ENCODE data around the gene CHP2.
"Not testable (repeated sequence)": the region's sequence is repeated elsewhere in the genome, so short reads cannot be mapped to it uniquely, and the experiment has no call there.

CHP2 gene

DNA sequence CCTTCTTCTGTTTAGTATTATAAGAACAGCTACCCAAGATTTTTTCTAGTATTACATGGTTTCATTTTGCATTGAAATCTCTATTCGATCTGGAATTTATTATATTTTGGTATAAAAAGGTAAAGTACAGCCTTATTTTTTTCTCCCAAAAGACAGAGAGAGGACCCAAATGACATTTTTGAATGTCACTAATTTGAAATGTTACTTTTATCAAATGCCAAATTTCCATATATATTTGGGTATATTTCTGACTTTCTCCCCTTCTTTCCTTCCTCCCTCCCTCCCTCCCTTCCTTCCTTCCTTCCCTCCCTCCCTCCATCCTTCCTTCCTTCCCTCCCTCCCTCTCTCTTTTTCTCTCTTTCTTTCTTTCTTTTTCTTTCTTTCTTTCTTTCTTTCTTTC lies 6.2 kb upstream of the CHP2 start:
- DNase-seq: no peak

GRCh38 chr16:23751053-23751452 lies 3.8 kb upstream of the CHP2 start:
- not testable (repeated sequence) for DNase-seq

DNA sequence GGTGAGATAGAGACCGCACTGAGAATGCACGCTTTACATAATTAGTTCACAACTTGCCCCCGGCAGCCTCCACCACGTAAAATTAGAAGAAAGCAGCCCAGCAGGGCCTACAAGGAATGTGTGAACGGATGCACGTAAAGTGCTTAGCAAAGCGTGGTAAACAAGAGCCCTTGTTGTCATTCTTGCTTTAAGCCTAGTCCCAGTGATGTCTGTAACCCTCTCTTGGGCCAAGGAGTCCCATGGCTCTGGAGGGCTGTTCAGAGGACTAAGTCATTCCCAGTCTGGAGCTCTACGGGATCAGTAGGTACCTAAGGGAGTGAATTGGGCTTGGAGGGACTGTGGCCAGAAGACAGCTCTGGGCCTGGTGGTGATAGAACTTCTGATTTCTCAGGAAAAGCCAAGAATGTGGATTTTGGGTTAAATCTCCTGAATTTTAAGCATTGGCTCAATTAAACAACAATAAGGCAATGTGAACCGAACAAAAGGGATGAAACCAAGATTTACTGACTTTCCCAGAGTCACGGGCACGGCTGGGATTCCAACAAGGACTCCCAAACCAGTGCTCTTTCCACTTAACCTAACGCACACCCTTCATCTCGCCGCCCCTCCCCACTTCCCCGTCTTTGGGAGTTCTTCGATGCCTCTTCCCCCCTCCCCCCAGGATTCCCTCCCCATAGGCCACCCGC lies 775 bp upstream of the CHP2 start:
- DNase-seq: no peak

- DNase-seq: no peak
Measured at GRCh38 chr16:23755484-23755809, 621 bp downstream of the CHP2 start.

DNA sequence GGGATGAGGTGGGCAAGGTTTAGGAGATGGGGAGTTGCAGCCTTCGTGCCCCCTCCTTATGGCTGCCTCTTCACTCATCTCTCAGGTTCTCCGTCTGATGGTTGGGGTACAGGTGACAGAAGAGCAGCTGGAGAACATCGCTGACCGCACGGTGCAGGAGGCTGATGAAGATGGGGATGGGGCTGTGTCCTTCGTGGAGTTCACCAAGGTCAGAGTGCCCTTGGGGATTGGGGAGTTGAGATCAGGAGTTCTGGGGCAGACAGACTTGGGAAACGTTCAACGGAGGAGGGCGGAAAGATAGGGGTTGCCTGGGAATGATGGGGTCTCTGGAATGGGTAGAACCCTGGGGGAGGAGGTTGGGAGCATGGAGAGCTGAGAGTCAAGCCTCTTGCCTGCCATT lies 2.3 kb downstream of the CHP2 start:
- no peak for DNase-seq

GRCh38 chr16:23757937-23758619 lies 3.3 kb downstream of the CHP2 start:
- no peak for DNase-seq

GRCh38 chr16:23765933-23766332 lies 11.1 kb downstream of the CHP2 start:
- no peak for DNase-seq

DNA sequence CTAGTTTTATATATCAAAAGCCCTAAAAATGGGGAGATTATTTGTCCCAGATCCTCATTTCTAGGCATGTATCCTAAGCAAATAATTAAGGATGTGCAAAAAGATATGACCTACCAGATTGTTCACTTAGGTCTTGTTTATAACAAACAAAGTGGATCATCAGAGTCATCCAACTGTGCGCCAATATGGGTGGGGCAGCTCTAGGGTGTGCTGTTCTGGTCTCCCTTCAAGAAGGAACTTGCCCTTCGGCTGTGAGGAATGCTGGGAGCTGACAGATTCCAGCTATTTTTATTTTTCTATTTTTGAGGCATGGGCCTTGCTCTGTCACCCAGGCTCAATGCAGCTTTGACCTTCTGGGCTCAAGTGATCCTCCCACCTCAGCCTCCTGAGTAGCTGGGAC lies 13.8 kb downstream of the CHP2 start:
- DNase-seq: no peak

GRCh38 chr16:23771027-23771426 lies 16.2 kb downstream of the CHP2 start:
- DNase-seq: no peak

- no peak for DNase-seq
Measured at GRCh38 chr16:23771642-23772041, 16.8 kb downstream of the CHP2 start.

DNA sequence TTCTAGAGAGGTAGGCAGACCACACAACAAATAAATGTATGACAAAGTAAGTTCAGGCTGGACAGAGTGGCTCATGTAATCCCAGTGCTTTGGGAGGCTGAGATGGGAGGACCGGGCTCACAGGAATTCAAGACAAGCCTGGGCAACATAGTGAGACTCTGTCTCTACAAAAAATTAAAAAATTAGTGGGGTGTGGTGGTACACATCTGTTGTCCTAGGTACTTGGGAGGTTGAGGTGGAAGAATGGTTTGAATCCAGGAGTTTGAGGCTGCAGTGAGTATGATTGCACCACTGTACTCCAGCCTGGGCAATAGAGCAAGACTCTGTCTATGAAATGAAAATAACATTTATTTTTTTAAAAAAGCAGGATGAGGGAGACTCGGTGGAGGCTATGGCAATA lies 18.5 kb downstream of the CHP2 start:
- no peak for DNase-seq

DNA sequence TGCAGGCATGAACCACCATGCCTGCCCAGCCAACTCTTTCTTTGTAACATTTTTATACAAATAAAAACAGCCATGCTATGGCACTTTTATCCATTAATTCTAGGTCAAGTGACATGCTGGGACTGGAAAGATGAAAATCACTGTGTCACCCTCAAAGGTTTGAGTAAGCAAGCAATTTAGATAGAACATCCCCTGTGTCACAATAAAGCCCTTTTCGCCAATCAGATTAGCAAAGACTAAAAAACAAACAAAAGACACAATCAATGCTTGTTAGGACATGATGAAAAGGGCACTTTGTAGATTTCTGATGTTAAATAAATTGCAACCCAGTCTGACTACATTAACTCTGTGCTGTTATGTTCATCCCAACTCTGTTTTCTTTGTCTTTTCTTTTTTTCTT lies 26.4 kb downstream of the CHP2 start:
- no peak for DNase-seq

GRCh38 chr16:23784811-23785447 lies 30.1 kb downstream of the CHP2 start:
- no peak for DNase-seq

- no peak for DNase-seq
Measured at GRCh38 chr16:23785842-23786241, 31.0 kb downstream of the CHP2 start.

- no peak for DNase-seq
Measured at GRCh38 chr16:23786964-23787561, 32.2 kb downstream of the CHP2 start.

DNA sequence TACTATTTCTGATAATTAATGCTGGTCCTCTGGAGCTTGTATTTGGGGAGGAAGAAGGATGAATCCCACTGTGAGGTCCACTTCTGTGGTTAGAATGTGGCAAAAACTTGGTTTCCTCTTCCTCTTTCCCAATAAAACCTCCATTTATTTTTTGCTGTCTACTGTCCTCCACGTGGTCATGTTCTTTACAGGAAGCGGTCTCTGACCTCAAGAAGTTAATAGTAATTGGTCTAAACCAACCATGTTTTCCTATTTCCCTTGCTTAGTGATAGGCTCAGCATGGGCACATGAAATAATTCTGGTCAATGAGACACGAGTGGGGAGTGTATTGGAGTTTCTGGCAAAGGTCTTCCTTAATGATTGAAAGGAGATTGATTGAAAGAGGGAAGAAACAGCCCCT lies 33.9 kb downstream of the CHP2 start:
- no peak for DNase-seq

GRCh38 chr16:23795378-23795777 lies 40.6 kb downstream of the CHP2 start:
- no peak for DNase-seq

DNA sequence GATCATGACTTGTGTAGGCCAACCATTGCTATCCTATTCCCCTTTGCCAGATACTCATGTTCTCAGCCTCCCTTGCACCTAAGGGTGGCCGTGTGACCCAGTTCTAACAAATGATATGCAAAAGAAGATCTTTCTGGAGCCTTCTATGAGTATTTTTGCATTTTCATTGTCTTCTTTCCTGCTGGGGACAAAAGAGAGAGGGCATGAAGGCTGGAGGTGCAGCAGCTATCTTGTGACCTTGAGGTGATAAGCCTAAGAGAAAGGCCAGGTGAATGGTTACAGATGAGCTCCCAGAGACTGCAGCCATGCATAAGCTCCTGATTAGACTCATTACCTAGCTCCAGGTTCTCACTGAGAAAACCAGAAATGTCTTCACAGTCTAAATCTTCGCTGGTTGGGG lies 42.1 kb downstream of the CHP2 start:
- no peak for DNase-seq

DNA sequence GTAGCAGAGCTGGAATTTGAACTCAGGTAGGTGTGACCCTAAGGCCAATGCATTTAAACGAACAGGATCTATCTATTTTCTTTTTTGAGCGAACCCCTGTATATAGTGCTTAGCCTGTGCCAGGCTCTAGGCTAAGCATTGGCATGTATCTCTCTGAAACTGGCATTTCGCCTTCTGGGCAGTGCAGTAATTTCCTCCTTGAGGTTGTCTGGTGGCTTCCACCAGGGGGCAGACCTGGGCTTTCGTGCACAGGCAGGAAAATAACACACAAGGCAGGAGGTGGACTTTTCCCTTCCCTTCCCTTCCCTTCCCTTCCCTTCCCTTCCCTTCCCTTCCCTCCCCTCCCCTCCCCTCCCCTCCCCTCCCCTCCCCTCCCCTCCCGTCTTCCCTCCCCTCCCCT lies 46.6 kb downstream of the CHP2 start:
- DNase-seq: peak; percentile 43

DNA sequence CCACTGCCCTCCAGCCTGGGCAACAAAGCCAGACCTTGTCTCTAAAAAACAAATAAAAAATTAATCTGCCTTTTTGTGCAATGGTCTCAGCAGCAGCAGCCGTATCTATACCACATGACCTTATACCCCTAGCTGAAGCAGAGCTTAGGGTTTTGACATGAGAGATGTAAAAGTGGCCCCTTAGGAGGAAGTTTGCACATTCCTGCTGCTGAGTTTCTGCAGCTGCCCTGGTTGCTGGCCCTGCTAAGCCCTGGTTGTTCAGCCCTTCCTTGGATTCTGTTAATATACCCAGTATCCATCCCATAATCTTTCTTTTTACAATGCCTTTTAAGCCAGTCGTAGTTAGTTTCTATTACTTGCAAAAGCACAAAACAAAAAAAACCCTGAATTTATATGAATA lies 48.0 kb downstream of the CHP2 start:
- DNase-seq: no peak

DNA sequence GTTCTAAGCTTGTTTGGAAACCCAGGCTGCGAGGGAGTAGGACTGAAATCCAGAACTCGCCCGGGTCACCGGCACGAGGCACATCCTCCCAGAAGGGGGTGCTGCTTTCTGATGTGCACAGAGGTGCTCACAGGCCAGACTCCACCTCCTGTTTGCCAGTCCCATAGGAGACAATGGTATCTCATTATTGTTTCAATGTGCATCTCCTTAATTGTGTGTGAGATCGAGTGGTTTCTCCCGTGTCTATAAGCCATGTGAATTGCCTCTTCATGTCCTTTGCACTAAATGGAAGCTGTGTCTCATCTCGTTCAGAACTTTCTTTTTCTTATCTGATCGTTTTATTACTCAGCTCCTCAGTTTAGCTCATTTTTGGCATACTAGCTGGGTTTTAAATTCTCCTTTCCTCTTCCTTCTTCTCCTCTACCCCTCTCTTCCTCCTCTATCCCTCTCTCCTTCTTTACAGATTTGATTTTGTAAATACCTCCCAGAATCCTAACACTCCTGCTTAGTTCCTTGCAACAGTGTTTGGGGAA lies 48.8 kb downstream of the CHP2 start:
- peak; percentile 38 for DNase-seq

GRCh38 chr16:23807028-23807427 lies 52.2 kb downstream of the CHP2 start:
- no peak for DNase-seq
